Ammon's horn (tissue), 1 donor: ENCODE data around the gene TWNK.
"Not testable (repeated sequence)": the region's sequence is repeated elsewhere in the genome, so short reads cannot be mapped to it uniquely, and the experiment has no call there.

ENCODE experiments used
- DNase-seq: peaks from one replicate; pipeline ENCODE4 v3.0.0-alpha.2; 2016; ENCODE audit warnings: low spot score

The TWNK gene

GRCh38 chr10:100972904-100973535 lies 14.3 kb upstream of the TWNK start:
- DNase-seq: no peak

GRCh38 chr10:100975397-100975796 lies 11.9 kb upstream of the TWNK start:
- DNase-seq: not testable (repeated sequence)

GRCh38 chr10:100976906-100977305 lies 10.4 kb upstream of the TWNK start:
- no peak for DNase-seq

GRCh38 chr10:100977436-100977835 lies 9.9 kb upstream of the TWNK start:
- DNase-seq: no peak

GRCh38 chr10:100978121-100978900 lies 9.0 kb upstream of the TWNK start:
- DNase-seq: no peak

- DNase-seq: no peak
These were observed 8.5 kb upstream of the TWNK start for GRCh38 chr10:100978901-100979195.

- DNase-seq: no peak
These were observed 7.5 kb upstream of the TWNK start for GRCh38 chr10:100979791-100980272.

GRCh38 chr10:100980311-100980710 lies 7.0 kb upstream of the TWNK start:
- DNase-seq: no peak

- no peak for DNase-seq
These were observed 6.6 kb upstream of the TWNK start for GRCh38 chr10:100980711-100981110.

- no peak for DNase-seq
These were observed 6.1 kb upstream of the TWNK start for GRCh38 chr10:100981178-100981772.

- no peak for DNase-seq
These were observed 4.2 kb upstream of the TWNK start for GRCh38 chr10:100982916-100983830.

- DNase-seq: no peak
These were observed 3.3 kb upstream of the TWNK start for GRCh38 chr10:100983868-100984671.

GRCh38 chr10:100984672-100985177 lies 2.6 kb upstream of the TWNK start:
- no peak for DNase-seq

- DNase-seq: no peak
These were observed 2.0 kb upstream of the TWNK start for GRCh38 chr10:100985336-100985735.

- DNase-seq: no peak
These were observed 756 bp upstream of the TWNK start for GRCh38 chr10:100986623-100986951.

- DNase-seq: no peak
These were observed 324 bp downstream of the TWNK start for GRCh38 chr10:100987685-100988049.

GRCh38 chr10:100988166-100988565 lies 823 bp downstream of the TWNK start:
- no peak for DNase-seq

GRCh38 chr10:100989088-100989487 lies 1.7 kb downstream of the TWNK start:
- DNase-seq: no peak

GRCh38 chr10:100993986-100994708 lies 6.8 kb downstream of the TWNK start:
- peak; percentile 74 for DNase-seq

GRCh38 chr10:100995181-100995580 lies 7.8 kb downstream of the TWNK start:
- DNase-seq: no peak
